ENCODE data around the gene TAAR8.

DNA sequence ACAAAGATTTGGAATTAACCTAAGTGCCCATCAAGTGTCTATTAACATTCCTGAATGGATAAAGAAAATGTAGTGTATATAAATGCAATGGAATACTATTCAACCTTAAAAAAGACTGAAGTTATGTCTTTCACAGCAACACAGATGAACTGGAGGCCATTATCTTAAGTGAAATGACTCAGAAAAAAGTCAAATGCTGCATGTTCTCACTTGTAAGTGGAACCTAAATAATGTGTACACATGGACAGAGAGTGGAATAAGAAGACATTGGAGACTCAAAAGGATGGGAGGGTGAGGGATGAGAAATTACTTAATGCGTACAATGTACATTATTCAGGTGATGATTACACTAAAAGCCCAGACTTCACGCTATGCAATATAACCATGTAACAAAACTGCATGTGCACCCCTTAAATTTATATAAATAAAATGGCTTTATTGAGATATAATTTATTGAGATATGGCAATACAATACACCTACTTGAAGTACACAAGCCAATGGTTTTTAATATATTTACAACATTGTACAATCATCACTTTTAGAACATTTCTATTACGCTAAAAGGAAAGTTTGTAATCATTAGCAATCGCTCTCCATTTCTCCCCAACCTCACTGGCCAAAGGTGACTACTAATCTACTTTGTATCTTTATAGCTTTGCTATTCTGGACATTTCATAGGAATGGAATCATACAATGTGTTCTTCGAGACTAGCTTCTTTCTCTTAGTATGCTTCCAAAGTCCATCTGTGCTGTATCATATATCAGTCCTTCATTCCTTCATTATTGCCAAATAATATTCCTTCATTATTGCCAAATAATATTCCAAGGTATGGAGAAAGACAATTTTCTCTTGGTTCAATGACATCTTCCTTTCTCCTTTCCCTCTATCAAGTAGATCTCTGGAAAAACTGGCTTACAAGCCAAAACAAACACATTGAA lies 45.3 kb upstream of the TAAR8 start:
- TF ChIP-seq CTCF (IDR thresholded peaks at IDR 0.05; ENCODE audit: low read depth, low read length) (no peak), POLR2A (IDR thresholded peaks at IDR 0.05; ENCODE audit: extremely low read depth, insufficient read length) (no peak), MAX (IDR thresholded peaks at IDR 0.05; ENCODE audit: low read depth, low read length) (no peak), MYC (IDR thresholded peaks at IDR 0.05; ENCODE audit: low read depth, low read length) (no peak)
